NCI-H187 (cell line): Measurements from ENCODE around the gene PLXNA4.
"Not testable (repeated sequence)": the region's sequence is repeated elsewhere in the genome, so short reads cannot be mapped to it uniquely, and the experiment has no call there.

Source experiments
- DNase-seq, 2 experiments: peaks; one replicate each; lab custom pipeline; 2025; lab: John Stamatoyannopoulos, UW

PLXNA4 gene, protein sequence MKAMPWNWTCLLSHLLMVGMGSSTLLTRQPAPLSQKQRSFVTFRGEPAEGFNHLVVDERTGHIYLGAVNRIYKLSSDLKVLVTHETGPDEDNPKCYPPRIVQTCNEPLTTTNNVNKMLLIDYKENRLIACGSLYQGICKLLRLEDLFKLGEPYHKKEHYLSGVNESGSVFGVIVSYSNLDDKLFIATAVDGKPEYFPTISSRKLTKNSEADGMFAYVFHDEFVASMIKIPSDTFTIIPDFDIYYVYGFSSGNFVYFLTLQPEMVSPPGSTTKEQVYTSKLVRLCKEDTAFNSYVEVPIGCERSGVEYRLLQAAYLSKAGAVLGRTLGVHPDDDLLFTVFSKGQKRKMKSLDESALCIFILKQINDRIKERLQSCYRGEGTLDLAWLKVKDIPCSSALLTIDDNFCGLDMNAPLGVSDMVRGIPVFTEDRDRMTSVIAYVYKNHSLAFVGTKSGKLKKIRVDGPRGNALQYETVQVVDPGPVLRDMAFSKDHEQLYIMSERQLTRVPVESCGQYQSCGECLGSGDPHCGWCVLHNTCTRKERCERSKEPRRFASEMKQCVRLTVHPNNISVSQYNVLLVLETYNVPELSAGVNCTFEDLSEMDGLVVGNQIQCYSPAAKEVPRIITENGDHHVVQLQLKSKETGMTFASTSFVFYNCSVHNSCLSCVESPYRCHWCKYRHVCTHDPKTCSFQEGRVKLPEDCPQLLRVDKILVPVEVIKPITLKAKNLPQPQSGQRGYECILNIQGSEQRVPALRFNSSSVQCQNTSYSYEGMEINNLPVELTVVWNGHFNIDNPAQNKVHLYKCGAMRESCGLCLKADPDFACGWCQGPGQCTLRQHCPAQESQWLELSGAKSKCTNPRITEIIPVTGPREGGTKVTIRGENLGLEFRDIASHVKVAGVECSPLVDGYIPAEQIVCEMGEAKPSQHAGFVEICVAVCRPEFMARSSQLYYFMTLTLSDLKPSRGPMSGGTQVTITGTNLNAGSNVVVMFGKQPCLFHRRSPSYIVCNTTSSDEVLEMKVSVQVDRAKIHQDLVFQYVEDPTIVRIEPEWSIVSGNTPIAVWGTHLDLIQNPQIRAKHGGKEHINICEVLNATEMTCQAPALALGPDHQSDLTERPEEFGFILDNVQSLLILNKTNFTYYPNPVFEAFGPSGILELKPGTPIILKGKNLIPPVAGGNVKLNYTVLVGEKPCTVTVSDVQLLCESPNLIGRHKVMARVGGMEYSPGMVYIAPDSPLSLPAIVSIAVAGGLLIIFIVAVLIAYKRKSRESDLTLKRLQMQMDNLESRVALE (N-terminal part only)

DNA sequence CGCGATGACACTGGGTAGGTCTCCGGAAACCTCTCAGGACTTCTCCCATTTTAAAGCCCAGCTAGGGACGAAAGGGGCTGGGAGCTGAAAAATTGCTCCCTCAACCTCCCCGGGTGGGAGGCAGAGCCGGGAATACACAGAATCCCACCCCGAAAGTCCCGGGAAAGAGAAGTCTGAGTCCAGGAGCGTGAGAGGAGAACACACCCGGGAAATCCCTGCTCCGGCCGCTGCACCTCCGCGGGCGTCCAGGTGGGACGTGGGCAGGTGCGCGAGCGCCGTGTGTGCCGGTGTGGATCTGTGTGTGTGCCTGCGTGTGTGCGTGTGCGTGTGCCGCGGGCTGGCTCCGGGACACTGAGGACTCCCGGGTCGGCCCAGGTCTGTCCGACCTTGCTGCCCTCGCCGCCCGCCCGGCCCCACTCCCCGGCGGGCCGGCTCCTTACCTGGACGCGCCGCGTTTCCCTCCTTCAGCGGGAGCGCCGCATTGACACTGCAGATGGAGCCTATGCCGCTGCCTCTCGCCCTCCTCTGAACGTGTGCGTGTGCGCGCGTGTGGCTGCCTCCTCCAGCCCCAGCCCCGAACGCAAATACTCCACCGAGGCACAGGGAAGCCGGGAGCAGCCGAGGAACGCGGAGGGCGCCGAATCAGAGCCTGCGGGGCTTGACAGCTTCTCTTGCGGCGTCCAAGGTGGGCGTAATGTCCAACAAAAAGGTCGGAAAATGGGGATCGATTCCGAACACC, at the start of gene PLXNA4:
PLXNA4 (minus strand) TSS at position 489 of the 739 bp plus-strand sequence. CDS start 67,777 bp downstream, outside the sequence.
- DNase-seq: peak in 1 of 2 experiments; percentile 18

DNA sequence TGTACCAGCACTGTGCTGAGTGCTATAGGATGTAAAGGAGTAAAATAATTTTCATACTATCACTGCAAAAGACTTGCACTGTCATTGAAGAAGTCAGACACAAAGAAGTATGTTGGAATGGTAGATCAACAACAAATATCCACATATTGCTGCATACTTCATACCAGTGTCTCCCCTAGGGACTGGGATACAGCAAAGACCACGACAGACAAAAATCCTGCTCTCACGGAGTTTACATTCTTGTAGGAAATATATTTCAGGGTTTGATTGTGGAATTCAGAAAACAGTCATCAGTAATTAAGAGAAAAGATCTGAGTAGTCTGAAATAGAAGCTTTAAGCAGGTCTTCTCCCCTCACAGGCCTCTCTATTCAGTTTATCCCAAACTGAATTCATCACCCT, 49.4 kb upstream of the PLXNA4 start:
- DNase-seq: no peak

DNA sequence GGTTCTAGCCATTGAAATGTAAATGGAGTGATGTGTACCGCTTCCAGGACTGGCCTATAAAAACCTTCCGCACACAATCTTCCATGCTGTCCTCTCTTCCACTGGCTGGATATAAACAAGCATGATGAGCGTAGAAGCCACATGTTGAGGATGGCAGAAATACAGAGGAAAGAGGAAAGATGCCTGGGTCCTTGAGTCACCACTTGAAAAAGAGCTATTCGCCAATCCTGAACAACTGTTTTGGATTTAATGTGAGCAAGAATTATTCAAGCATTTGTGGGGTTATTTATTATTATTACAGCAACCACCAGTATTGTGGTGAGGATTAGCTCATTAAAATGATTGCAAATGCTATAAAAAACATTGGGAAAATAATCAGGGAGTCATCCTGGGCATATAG, 45.8 kb upstream of the PLXNA4 start:
- DNase-seq: no peak

DNA sequence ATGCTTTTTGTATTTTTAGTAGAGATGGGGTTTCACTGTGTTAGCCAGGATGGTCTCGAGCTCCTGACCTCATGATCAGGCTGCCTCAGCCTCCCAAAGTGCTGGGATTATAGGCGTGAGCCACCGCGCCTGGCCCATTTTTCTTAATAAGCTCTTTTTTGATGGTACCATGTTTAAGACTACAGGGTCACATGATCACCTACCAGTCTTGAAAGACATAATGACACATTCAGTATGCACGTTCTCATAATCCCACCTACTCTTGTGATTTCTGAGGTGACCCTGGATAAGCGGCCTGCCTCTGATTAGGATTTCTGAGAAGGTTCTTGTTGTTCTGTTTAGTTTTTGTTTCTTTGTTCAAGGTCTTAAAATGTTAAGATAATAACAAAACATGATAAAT, 43.7 kb upstream of the PLXNA4 start:
- DNase-seq: no peak

DNA sequence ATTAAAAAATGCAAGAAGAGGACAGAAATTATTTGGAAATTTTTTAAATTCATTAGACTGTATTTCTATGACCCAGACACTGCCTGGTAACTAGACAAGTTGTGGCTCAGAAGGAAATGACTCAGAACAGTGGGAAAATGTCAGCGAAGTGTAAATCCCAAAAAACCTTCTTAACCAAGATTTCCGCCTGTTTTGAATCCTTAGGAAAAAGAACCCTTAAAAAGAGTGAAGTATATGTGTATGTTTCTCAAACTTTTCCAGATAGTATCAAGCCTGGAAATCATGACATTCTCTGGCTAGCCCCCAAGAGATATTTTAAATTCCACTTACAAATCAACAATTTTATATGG, 42.7 kb upstream of the PLXNA4 start:
- no peak for DNase-seq

DNA sequence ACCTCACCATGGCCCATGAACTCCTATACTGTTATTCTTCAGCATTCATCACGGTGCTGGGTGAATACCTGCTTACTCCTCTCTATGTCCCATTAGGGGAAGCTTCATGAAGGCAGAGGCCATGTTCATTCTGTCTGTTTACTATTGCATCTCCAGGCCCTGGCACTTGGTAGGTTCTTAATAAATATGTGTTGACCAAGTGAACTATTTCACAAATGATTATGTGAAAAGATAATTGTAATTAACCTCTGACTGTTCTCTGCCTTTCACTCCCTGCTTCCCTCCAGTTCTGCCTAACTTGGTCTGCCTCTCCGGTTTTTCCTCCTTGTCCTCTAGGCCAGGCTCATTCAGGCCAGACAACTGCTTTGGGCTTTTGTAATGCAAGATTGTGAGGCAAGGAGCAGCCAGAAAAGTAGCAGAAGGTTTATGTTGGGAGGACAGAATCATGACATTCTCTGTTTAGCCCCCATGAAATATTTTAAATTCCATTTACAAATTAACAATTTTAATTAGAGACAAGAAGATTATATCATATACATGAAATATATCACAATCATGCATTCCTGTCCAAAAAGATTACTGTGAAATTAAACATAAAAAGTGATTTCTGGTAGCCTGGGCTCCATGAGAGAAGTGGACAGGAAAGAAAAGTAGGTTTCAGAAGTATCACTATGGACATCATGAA, 42.1 kb upstream of the PLXNA4 start:
- DNase-seq: no peak

DNA sequence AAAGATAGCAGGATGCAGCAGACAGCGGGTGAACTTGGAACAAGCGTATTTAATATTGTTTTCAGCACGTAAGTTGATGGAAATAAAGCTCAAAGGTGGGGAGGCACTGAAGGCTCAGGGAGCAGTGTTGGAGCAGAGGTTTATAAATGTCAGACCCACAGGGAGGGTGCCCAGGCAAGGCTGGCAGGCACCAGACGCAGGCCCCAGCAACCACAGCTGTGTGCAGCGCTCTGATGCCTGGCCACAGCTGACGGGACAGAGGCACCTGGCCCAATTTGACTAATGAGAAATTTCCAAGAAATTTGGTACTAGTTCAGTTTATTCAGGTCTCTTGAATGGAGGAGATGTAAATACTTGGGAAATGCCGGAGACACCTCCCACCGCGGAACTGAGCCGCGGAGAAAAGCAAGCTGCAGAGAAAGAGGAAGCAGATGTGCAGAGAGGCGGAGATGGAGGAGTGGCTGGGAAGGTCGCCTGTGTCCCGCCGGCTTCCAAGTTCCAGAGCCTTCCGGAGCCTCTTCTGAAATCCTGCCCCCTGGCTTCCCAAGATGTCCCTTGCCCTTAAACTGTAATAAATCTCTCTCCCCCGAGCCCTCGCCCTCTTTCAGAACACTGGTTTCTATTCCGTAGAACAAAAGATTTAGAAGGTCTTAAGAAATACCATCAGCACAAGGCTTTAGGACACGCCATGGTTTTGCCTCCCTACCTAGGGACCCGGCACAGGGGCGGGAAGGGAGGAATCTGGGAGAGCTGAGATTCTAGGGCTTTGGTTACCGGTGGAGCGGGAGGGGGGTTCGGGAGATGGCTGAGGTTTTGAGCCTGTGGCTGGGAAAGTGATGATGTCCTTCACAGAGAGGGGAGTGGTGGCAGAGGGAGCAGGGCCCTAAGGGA, 38.4 kb upstream of the PLXNA4 start:
- DNase-seq: no peak

DNA sequence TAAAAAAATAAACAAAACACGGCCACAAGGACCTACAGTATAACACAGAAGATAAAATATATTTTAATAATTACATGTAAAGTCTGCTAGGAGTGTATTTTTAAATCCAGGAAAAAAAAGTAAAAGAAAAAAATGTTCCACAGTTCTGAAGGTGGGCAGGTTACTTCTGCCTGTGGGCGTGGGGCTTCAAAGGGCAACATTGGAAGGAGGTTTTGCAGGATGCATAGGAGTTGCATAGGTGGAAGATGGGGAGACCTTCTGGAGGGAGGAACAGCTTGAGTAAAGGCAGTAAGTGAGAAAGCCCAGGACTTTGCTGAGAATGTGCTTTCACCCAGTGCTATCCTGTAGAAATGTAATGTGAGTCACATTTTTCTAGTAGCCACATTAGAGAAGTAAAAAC, 37.5 kb upstream of the PLXNA4 start:
- no peak for DNase-seq

DNA sequence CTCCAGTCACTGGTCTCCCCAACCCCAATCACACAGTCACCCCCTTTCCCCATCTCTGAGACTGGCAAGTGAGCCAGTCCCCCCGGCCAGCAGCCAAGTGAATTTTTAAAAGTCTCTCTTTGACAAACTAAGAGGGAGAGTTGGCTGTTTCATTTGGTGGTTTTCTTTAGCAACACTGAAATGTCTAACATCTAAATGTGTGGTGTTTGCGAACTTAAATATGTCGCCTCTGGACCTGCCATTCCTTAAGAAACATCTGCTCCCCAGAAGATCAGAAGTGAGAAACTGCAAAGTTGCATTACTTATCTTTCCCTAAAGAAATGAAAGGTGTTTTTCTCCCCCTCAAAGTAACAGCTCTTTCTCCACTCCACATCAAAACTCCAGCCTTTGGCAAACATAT, 34.7 kb upstream of the PLXNA4 start:
- no peak for DNase-seq

DNA sequence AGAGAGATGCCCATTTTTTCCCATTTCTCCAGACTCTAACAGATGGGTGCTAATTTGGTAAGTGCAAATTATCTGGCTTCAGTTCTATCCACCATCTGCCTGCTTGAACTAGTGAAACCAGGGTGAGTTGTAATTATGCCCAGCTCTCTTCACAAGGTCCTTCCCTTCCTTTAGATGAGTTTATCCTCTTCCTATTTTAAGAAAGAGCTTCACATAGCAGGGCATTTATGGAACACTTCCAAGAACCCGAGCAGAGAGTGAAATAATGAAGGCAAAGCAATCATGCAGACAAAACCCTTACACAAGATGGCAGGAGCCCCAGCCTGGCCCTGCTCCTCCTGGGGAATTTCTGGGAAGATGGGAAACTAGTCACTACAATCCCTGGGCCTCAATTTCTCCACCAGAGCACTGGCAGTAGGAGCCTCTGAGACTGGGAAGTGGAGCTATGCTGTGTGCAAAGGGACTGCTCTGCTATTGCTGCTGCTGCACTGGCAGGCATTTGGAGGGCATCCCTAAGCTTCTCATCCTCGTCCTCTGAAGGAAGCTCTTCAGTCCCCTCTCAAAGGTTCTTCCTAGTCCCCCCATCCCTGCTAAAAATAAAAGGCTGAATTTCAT, 33.7 kb upstream of the PLXNA4 start:
- no peak for DNase-seq

DNA sequence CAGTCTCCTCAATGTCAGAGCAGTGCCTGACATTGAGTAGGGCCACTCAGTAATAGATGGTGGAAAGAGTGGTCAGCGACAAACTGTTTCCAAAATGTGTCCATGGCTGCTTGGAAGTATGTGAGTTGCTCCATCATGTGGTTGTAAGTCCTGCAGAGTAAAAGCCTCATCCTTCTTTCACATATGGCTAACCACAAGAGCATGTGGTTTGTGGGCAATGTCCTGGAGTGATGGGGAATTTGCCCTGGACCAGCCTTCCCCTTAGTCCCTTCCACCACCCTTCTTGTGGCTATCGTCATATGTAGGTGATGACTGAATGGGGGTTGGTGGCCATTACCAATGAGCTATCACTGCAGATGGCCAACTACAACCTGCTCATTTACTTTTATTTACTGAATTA, 33.0 kb upstream of the PLXNA4 start:
- DNase-seq: no peak

DNA sequence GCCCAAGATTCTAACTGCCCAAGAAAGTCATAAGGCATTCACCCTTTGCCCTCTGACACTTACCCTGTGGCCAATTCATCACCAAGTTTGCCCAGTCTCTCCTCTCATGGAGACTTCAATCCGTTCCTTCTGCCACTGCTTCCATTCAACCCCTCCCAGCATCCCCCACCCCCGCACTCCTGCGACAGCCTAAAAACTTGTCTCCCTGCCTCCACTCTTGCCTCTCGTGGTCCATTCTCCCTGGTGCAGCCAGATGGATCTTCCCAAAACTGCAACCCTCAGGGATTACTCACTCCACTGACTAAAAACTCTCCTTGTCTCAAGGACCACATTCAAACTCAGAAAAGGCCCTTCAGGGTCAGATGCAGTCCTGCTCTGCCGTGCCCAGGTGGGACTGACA, 32.3 kb upstream of the PLXNA4 start:
- no peak for DNase-seq

DNA sequence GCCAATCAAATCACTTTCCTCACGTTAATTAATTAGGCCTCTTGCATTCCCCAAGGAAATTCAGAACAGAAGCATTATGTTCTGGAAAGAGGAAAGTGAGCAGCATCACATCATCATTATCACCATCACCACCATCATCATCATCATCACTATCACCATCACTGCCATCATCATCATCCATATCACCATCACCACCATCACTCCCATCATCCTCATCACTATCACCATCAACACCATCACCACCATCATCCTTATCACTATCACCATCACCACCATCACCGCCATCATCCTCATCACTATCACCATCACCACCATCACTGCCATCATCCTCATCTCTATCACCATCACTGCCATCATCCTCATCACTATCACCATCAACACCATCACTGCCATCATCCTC, 31.4 kb upstream of the PLXNA4 start:
- DNase-seq: no peak

DNA sequence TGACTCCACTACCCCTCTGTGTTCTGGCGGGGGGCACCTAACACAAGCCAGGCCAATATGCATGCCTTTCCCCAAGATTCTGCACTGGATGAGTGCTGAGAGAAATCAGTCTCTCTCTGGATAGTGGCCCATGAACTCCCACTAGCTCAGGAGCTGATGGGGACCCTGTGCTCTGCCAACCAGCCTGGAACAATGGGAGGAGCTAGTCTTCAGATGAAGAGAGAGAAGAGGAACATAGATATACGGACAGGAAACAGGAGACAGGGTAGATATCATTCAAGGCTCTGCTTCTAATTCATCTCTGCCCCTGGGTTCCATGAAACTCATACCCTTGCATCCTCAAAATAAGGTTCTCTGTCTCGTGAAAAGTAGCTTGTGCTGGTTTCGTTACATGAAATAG, 27.9 kb upstream of the PLXNA4 start:
- no peak for DNase-seq

DNA sequence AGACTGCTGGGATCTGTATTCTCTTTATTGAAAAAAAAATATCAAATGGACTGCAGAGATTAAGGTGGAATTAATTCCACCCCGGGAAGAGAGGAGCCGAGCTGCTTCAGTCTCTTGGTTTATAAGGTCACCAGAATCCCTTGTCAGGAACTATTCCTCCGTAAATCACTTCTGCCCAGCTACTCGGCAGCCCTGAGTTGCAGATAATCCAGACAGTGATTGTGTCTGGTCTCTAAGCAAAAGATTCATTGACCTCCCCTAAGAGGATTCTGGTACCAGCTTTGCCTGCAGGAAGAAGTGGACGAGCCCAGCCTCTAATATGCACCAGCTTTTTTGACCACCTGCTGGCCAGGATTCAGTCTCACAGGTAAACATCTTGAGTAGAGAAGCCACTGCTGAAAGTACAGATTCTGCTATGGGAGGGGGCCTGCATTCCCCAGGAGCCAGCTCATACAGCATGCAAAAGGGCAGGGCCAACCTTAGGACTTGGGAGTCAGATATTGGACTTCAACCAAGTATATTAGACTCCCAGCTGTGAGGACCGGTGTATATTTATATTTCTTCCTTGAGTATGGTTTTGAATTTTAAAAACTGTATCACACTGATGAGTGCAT, 27.1 kb upstream of the PLXNA4 start:
- DNase-seq: no peak

DNA sequence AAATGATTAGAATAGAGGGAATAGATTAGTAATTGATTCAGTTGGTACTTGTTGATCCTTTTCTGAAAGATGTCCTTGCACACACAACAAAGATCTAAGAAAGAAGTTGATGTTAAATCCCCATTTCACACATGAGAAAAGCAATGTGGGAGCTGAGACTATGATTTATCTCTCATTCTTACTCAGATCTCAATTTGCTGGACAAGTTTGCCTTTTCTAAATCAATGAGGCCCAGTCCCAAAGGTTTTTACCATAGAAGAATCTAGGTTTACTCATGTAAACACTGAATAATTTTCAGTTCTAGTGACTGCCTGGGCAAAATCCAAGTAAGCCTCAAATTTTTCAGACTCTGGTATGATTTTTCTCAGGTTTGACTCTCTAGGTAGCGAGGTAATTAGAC, 25.5 kb upstream of the PLXNA4 start:
- no peak for DNase-seq

DNA sequence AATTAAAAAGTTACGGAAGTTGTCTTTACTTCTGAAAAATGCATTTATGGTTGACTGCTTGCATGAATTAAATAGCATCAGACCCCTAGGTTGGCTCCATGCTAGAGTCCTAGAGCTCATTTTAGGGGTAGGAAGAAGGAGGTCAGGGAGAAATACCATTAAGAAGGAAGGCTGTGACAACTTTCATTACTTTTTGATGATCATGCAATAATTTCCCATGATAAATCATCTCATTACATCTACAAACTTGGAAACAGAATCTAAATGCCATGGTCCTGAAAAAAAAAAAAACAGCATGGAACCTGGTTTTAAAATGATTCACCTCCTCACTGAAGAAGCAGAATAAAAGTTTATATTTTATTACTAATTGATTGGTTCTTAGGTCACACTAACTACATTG, 20.3 kb upstream of the PLXNA4 start:
- DNase-seq: no peak

DNA sequence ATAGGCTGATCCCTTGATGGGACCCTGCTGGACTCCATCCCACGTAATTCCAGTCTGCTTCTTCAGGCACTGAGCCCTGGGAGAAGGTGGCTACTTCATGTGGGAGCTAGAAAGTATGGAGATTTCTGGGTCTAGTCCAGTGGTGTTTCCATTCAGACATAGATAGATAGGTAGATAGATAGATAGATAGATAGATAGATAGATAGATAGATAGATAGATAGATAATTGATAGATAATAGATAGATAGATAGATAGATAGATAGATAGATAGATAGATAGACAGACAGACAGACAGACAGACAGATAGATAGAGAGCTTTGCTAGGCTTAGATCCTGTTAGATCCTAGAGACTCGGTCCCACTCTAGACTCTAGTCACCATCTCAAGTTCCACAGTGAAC, 18.5 kb upstream of the PLXNA4 start:
- not testable (repeated sequence) for DNase-seq

DNA sequence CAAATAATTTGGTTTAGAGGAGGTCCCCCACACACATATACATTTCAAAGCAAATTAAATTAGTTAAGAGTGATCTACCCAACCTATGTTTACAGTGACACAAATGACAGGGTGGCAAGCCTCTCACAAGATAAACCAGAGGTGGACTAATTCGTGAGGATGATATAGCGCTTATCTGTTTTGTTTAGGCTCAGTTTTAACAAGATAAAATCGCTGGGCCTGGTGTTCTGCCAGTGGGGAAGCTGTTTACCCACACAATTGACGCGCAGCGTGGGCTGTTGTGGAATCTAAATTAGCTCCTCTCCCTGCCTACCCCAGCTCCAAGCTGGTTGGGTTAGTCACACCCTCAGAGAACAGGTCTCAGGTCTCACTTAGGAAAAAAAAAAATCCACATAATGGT, 16.7 kb upstream of the PLXNA4 start:
- DNase-seq: no peak
